Measurements from ENCODE around the gene RSPH3. TPM values are rescaled to one million over a fixed set of nuclear protein-coding genes. Genes with fewer than 3 reads are reported as not detected.

Gene RSPH3
- total and polyA plus RNA-seq, 2 of the 8 experiments (the other 6 are each of a cell fraction or from before 2014, with no cell fraction given): 0.60 to 2.7 TPM

- TF ChIP-seq NANOG (IDR thresholded peaks at IDR 0.05; ENCODE audit: insufficient read depth, low read depth, low read length, poor library complexity, severe bottlenecking): no peak
- TF ChIP-seq SP2 (IDR thresholded peaks at IDR 0.05; ENCODE audit: low read length): no peak
- TF ChIP-seq TEAD4 (IDR thresholded peaks at IDR 0.05; ENCODE audit: low read depth, low read length): no peak
- TF ChIP-seq CTCF (IDR thresholded peaks at IDR 0.05; ENCODE audit: control extremely low read depth in 1 of 3, insufficient read depth in 1 of 3, low read depth in 1 of 3, low read length in 3 of 3): no peak
- TF ChIP-seq PHF8 (conservative IDR thresholded peaks at IDR 0.05; ENCODE audit: low read depth, low read length): no peak
- TF ChIP-seq CHD2 (IDR thresholded peaks at IDR 0.05; ENCODE audit: low read length): no peak
Measured at GRCh38 chr6:158987657-158988056, 12.3 kb downstream of the RSPH3 start (continued).

All from H1 (cell line).